K562 (cell line): Measurements from ENCODE around the gene NR3C2. TPM values are rescaled to one million over a fixed set of nuclear protein-coding genes. Genes with fewer than 3 reads are reported as not detected.

Experiments used
- ATAC-seq: fragments of 200-7000 bp; cut with Tn5 transposase; 3 replicates; pipeline ENCODE4 v1.9.1; 2020; ENCODE audit warnings: moderate library complexity
- BruUV-seq: library from RNA; stranded (reverse); fragments of 400-500 nt; replicated peaks from 2 replicates; lab custom pipeline; 2021; lab: Mats Ljungman, UMichigan
- CTCF ChIA-PET: fragments of 300-600 bp; formaldehyde crosslinking; extraction: SDS; loops from one replicate; lab custom pipeline; 2021; ENCODE audit warnings: low intra/inter-chr PET ratio; lab: Yijun Ruan, JAX
- POLR2A ChIA-PET: fragments of 300-600, 350-650 bp; sonication (Branson Sonifier 250); formaldehyde crosslinking; extraction: SDS; loops from one replicate; lab custom pipeline; 2021; ENCODE audit warnings: antibody characterized with exemption, inconsistent platforms; lab: Yijun Ruan, JAX
- DNase-seq, 4 experiments: peaks; one replicate each; pipeline versions ENCODE4 v3.0.0 to v3.0.0-alpha.2; 2011 to 2018; ENCODE audit warnings: low spot score in 3 of 4, mixed read lengths in 3 of 4; ENCODE audit errors: extremely low read depth in 1 of 4
- FAIRE-seq: peaks from 2 replicates; lab custom pipeline; 2011; peaks lifted over from hg19 to GRCh38; lab: Jason Lieb, UNC
- H2AFZ ChIP-seq: 2 replicates; pipeline ENCODE4 v1.6.0; 2011; ENCODE audit warnings: low read depth, low read length, control low read depth, inconsistent platforms
- H3K27ac ChIP-seq: fragments of 200-600 bp; 3 replicates; pipeline ENCODE4 v1.8.0; 2011; ENCODE audit warnings: low read depth, mild to moderate bottlenecking, control low read depth, inconsistent platforms, low read length, moderate library complexity, mixed read lengths; ENCODE audit errors: extremely low read depth
- H3K27me3 ChIP-seq, 2 experiments: fragments of 300-600 bp in 1 of 2; 2 replicates in 1 of 2; 3 replicates in 1 of 2; pipeline versions ENCODE4 v1.6.0 to v1.8.0; 2011; ENCODE audit warnings: inconsistent platforms in 2 of 2, low read length in 2 of 2, mild to moderate bottlenecking in 1 of 2, mixed read lengths in 1 of 2, moderate library complexity in 1 of 2; ENCODE audit not compliant: control insufficient read depth in 2 of 2, insufficient read depth in 2 of 2
- H3K36me3 ChIP-seq: fragments of 300-600 bp; 3 replicates; pipeline ENCODE4 v1.8.0; 2011; ENCODE audit warnings: mild to moderate bottlenecking, low read length, inconsistent platforms; ENCODE audit not compliant: control insufficient read depth, insufficient read depth
- H3K4me1 ChIP-seq, 2 experiments: fragments of 200-600 bp in 1 of 2; replicated peaks in 1 of 2; 2 replicates in 1 of 2; 3 replicates in 1 of 2; pipeline versions ENCODE4 v1.5.1 to v1.8.0; 2011; ENCODE audit warnings: inconsistent platforms in 2 of 2, low read length in 2 of 2, mild to moderate bottlenecking in 1 of 2, mixed read lengths in 1 of 2, moderate library complexity in 1 of 2; ENCODE audit not compliant: control insufficient read depth in 2 of 2, insufficient read depth in 2 of 2
- H3K4me2 ChIP-seq: 2 replicates; pipeline ENCODE4 v1.6.1; 2011; ENCODE audit warnings: low read length, control low read depth, inconsistent platforms, mixed read lengths; ENCODE audit not compliant: insufficient read depth
- H3K4me3 ChIP-seq: fragments of 200-600 bp; sonication (generic), shearing (Covaris generic); 2 replicates; pipeline ENCODE4 v1.5.1; 2016; ENCODE audit warnings: control low read depth, inconsistent platforms
- H3K79me2 ChIP-seq: fragments of 200-600 bp; 3 replicates; pipeline ENCODE4 v1.8.0; 2011; ENCODE audit warnings: low read length, inconsistent platforms; ENCODE audit not compliant: control insufficient read depth, insufficient read depth
- H3K9ac ChIP-seq, 2 experiments: 2 replicates each; pipeline versions ENCODE4 v1.6.0 to v1.6.1; 2011; ENCODE audit warnings: low read depth in 2 of 2, low read length in 2 of 2, control low read depth in 1 of 2, inconsistent platforms in 1 of 2, mild to moderate bottlenecking in 1 of 2, mixed read lengths in 1 of 2; ENCODE audit not compliant: insufficient read depth in 1 of 2
- H3K9me1 ChIP-seq: one replicate; pipeline ENCODE4 v1.6.0; 2011; ENCODE audit warnings: inconsistent platforms, mild to moderate bottlenecking, low read length, moderate library complexity; ENCODE audit not compliant: control insufficient read depth, insufficient read depth
- H3K9me3 ChIP-seq: replicated peaks from 2 replicates; pipeline ENCODE4 v1.5.1; 2011; ENCODE audit warnings: low read depth, low read length, inconsistent platforms; ENCODE audit not compliant: control insufficient read depth, insufficient read depth
- H4K20me1 ChIP-seq: replicated peaks from 2 replicates; pipeline ENCODE4 v1.6.1; 2011; ENCODE audit warnings: low read length, inconsistent platforms, mixed read lengths; ENCODE audit not compliant: control insufficient read depth, insufficient read depth
- FOXA3 ChIP-seq, 2 experiments: fragments of 450-650 bp in 1 of 2; sonication (generic) in 1 of 2; formaldehyde crosslinking; IDR thresholded peaks in 1 of 2; conservative IDR thresholded peaks in 1 of 2; 2 replicates each; pipeline versions ENCODE4 v1.4.0 to v1.8.0; 2020 to 2022; ENCODE audit warnings: mild to moderate bottlenecking in 2 of 2, missing genetic modification reagents in 1 of 2
- FOXK1 ChIP-seq: sonication (generic); formaldehyde crosslinking; IDR thresholded peaks from 2 replicates; pipeline ENCODE4 v1.8.0; 2022; ENCODE audit warnings: missing genetic modification reagents, mild to moderate bottlenecking, borderline replicate concordance
- IFI16 ChIP-seq: fragments of 250-450 bp; sonication (Bioruptor Pico); IDR thresholded peaks from 2 replicates; pipeline ENCODE4 v2.1.2; 2022; ENCODE audit warnings: mild to moderate bottlenecking, inconsistent platforms
- NCOA6 ChIP-seq: fragments of 450-650 bp; IDR thresholded peaks from 2 replicates; pipeline ENCODE4 v1.6.1; 2017; ENCODE audit warnings: mild to moderate bottlenecking
- SMARCA5 ChIP-seq: fragments of 450-650 bp; IDR thresholded peaks from 2 replicates; pipeline ENCODE4 v1.6.1; 2016
- TFAM ChIP-seq: fragments of 250-450 bp; sonication (Bioruptor Pico); conservative IDR thresholded peaks from 2 replicates; pipeline ENCODE4 v1.5.0; 2021; ENCODE audit warnings: mild to moderate bottlenecking, moderate library complexity
- ZNF354B ChIP-seq: fragments of 250-450 bp; sonication (Bioruptor Pico); IDR thresholded peaks from 2 replicates; pipeline ENCODE4 v1.4.0; 2020
- WGBS: fragments of 100-300 bp; shearing (Covaris generic); methylation state at CpG from one replicate; pipeline ENCODE4 v1.1.6; 2016; ENCODE audit warnings: low coverage, mixed read lengths; ENCODE audit not compliant: insufficient coverage; ENCODE audit errors: missing lambda C conversion rate; 5-methylcytosine and 5-hydroxymethylcytosine counted together
- in situ Hi-C: fragments of 300-500 bp; cut with MboI; formaldehyde crosslinking; loops from 4 replicates; pipeline ENCODE4 v1.15.0; 2018; ENCODE audit warnings: inconsistent platforms, mixed read lengths
- intact Hi-C: fragments of 100-400 bp; cut with micrococcal nuclease; formaldehyde crosslinking; loops from 2 replicates; pipeline ENCODE4 v1.14.2; 2022
- polyA plus RNA-seq, 8 experiments: library from polyadenylated mRNA; depleted of rRNA in 4 of 8; stranded (reverse) in 5 of 8; unstranded in 3 of 8; fragments of >200 nt; fragmentation: Nextera tagmentation in 2 of 8; fragmentation: Illumina TruSeq in 1 of 8; extraction: Ambion mirVana in 2 of 8; extraction: Trizol in 1 of 8; gene quantifications; 2 replicates each; pipeline versions ENCODE4 v1.2.1 to v1.2.3, GENCODE V29; 2011 to 2014; ENCODE audit warnings: inconsistent platforms in 1 of 8, missing spikeins in 1 of 8
- total RNA-seq, 7 experiments: library from RNA; depleted of rRNA in 6 of 7; stranded (reverse); fragments of >200 nt in 6 of 7; fragmentation: Illumina TruSeq in 2 of 7; extraction: Trizol in 2 of 7; gene quantifications; 2 replicates each; pipeline versions ENCODE4 v1.2.1 to v1.2.3, GENCODE V29; 2011 to 2021; ENCODE audit warnings: low replicate concordance in 1 of 7
- TF ChIP-seq, protein P1 (sequence below): fragments of 450-650 bp; IDR thresholded peaks from 2 replicates; pipeline ENCODE4 v1.6.1; 2017; ENCODE audit warnings: mild to moderate bottlenecking, moderate library complexity

The NR3C2 gene
- total and polyA plus RNA-seq, 9 of the 15 experiments (the other 6 are each of a cell fraction or from before 2014, with no cell fraction given): 0.01 to 0.28 (median 0.16) TPM; not detected in 2

DNA sequence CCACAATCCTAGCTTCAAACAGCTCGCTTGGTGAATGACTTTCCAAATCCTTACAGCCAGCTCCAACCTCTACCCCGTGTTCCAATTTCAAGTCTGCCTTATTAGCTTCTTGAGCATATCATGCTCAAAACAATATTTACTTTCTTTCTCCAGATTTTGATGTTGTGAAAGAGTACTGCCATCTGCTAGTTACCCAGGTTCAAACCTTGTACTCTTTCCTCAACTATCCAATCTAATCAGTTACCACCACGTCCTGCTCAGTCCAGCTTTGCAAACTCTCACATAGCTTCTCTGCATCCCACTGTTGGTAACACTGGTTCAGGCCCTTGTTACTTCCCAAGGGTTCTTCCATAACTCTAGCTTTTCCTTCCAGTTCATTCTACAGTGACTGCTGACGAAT lies 179.1 kb downstream of the NR3C2 start:
- Histone ChIP-seq H3K79me2 (no peaks in the 10 kb centered on the region), H3K9me1 (no peaks in the 10 kb centered on the region), H3K27ac (no peak overlapping the region), H3K4me2 (no peak overlapping the region), H3K9me3 (no peaks in the 10 kb centered on the region), H3K4me3 (no peak overlapping the region), H2AFZ (no peak overlapping the region), H3K36me3 (no peaks in the 10 kb centered on the region)
- intact Hi-C loops (no loop called here), in situ Hi-C loops (no loop called here)
- 0% methylated on average over 4 of the region's 4 CpGs for WGBS
- DNase-seq (no peak), ATAC-seq (no peak)
- CTCF ChIA-PET: no interaction called here
- no peak for TF ChIP-seq FOXA3 (CRISPR knock-in tag; conservative IDR thresholded peaks at IDR 0.05 in 1 of 2, IDR thresholded peaks at IDR 0.05 in 1 of 2)
- no peak for TF ChIP-seq SMARCA5
- TF ChIP-seq TFAM (CRISPR knock-in tag): no peak
- TF ChIP-seq NCOA6: no peak
- no peak for TF ChIP-seq ZNF354B (CRISPR knock-in tag)
- no peak for TF ChIP-seq IFI16 (CRISPR knock-in tag)
- TF ChIP-seq FOXK1 (CRISPR knock-in tag): no peak
- TF ChIP-seq, protein P1, sequence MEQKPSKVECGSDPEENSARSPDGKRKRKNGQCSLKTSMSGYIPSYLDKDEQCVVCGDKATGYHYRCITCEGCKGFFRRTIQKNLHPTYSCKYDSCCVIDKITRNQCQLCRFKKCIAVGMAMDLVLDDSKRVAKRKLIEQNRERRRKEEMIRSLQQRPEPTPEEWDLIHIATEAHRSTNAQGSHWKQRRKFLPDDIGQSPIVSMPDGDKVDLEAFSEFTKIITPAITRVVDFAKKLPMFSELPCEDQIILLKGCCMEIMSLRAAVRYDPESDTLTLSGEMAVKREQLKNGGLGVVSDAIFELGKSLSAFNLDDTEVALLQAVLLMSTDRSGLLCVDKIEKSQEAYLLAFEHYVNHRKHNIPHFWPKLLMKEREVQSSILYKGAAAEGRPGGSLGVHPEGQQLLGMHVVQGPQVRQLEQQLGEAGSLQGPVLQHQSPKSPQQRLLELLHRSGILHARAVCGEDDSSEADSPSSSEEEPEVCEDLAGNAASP: no peak
- TF ChIP-seq, all 486 proteins: peak for 0
- Histone ChIP-seq H3K27me3 (no peaks in the 10 kb centered on the region), H3K4me1 (no peaks in the 10 kb centered on the region), H3K9ac (no peak overlapping the region), H4K20me1 (no peaks in the 10 kb centered on the region)
- BruUV-seq: no TSS peak
- no peak for FAIRE-seq
- POLR2A ChIA-PET: no interaction called here
